GM12865 (cell line): ENCODE results near the gene ZNF816.

ENCODE experiments used
- DNase-seq: peaks from one replicate; pipeline ENCODE4 v3.0.0; 2010; ENCODE audit warnings: low read depth
- H3K4me3 ChIP-seq: 2 replicates; pipeline ENCODE4 v1.5.1; 2011; ENCODE audit warnings: mild to moderate bottlenecking, low read depth, low read length, control low read depth
- CTCF ChIP-seq: IDR thresholded peaks from 2 replicates; pipeline ENCODE4 v1.5.1; 2011; ENCODE audit warnings: low read length, control low read depth, low read depth, inconsistent platforms; ENCODE audit not compliant: insufficient read depth; ENCODE audit errors: missing control alignments

The ZNF816 gene

GRCh38 chr19:52962394-52963246, at the start of gene ZNF816:
ZNF816 (minus strand) TSS chr19:52962881; CDS start chr19:52956089, 6,792 bp downstream.
- H3K4me3 ChIP-seq = peak within 1 kb of the TSS; percentile 91
- no peak for TF ChIP-seq CTCF
- DNase-seq = peak; percentile 98

GRCh38 chr19:53012006-53012405, 49.3 kb upstream of the ZNF816 start:
- no peak for DNase-seq
- H3K4me3 ChIP-seq = no peak overlapping the region
- TF ChIP-seq CTCF = no peak

GRCh38 chr19:53010494-53010893, 47.8 kb upstream of the ZNF816 start:
- no peak for TF ChIP-seq CTCF
- no peak overlapping the region for H3K4me3 ChIP-seq
- no peak for DNase-seq

GRCh38 chr19:53008061-53008778, 45.5 kb upstream of the ZNF816 start:
- no peak overlapping the region for H3K4me3 ChIP-seq
- TF ChIP-seq CTCF = no peak
- DNase-seq = no peak

- H3K4me3 ChIP-seq = no peak overlapping the region
- no peak for TF ChIP-seq CTCF
- no peak for DNase-seq
Observed at GRCh38 chr19:53007606-53008005, 44.9 kb upstream of the ZNF816 start.

- DNase-seq = no peak
- no peak overlapping the region for H3K4me3 ChIP-seq
- TF ChIP-seq CTCF = no peak
Observed at GRCh38 chr19:53007200-53007599, 44.5 kb upstream of the ZNF816 start.
